ENCODE results near the gene TRIOBP.

- TF ChIP-seq CTCF (conservative IDR thresholded peaks at IDR 0.05) (no peak), ZFX (IDR thresholded peaks at IDR 0.05) (no peak)
Observed at GRCh38 chr22:37805810-37806277, 109.0 kb downstream of the TRIOBP start.
